CD14-positive monocyte (primary cell): ENCODE data around the gene BLCAP. TPM values are rescaled to one million over a fixed set of nuclear protein-coding genes. Genes with fewer than 3 reads are reported as not detected.

Source experiments
- DNase-seq, 3 donors: peaks; one replicate each; pipeline ENCODE4 v3.0.0-alpha.2; 2011 to 2022
- H2AFZ ChIP-seq: 2 replicates; pipeline ENCODE4 v1.6.0; 2012; ENCODE audit warnings: mild to moderate bottlenecking, low read depth, low read length, inconsistent platforms; ENCODE audit not compliant: insufficient read depth, poor library complexity, severe bottlenecking
- H3K27ac ChIP-seq, 2 donors: 1 replicate in 1 of 2; 2 replicates in 1 of 2; pipeline ENCODE4 v1.5.1; 2012 to 2013; ENCODE audit warnings: low read length in 2 of 2, control low read depth in 1 of 2, inconsistent platforms in 1 of 2, low read depth in 1 of 2, mild to moderate bottlenecking in 1 of 2
- H3K27me3 ChIP-seq, 2 donors: one replicate each; pipeline versions ENCODE4 v1.6.0 to v1.6.1; 2011 to 2013; ENCODE audit warnings: low read length in 2 of 2; ENCODE audit not compliant: control insufficient read depth in 2 of 2, insufficient read depth in 2 of 2
- H3K36me3 ChIP-seq, 2 donors: replicated peaks in 1 of 2; 1 replicate in 1 of 2; 2 replicates in 1 of 2; pipeline versions ENCODE4 v1.5.1 to v1.6.1; 2012 to 2013; ENCODE audit warnings: low read length in 2 of 2, control low read depth in 1 of 2, inconsistent platforms in 1 of 2, mild to moderate bottlenecking in 1 of 2; ENCODE audit not compliant: insufficient read depth in 2 of 2, control insufficient read depth in 1 of 2
- H3K4me1 ChIP-seq, 2 donors: 1 replicate in 1 of 2; 2 replicates in 1 of 2; pipeline versions ENCODE4 v1.5.1 to v1.6.1; 2012 to 2013; ENCODE audit warnings: low read length in 2 of 2, control low read depth in 1 of 2, inconsistent platforms in 1 of 2, mild to moderate bottlenecking in 1 of 2, moderate library complexity in 1 of 2; ENCODE audit not compliant: insufficient read depth in 2 of 2, control insufficient read depth in 1 of 2
- H3K4me2 ChIP-seq: replicated peaks from 2 replicates; pipeline ENCODE3; 2012; ENCODE audit warnings: low read length, moderate library complexity, mild to moderate bottlenecking; ENCODE audit not compliant: poor library complexity, severe bottlenecking; ENCODE audit errors: extremely low read depth
- H3K4me3 ChIP-seq, 3 experiments: fragments of 200-600 bp in 1 of 3; sonication (generic) in 1 of 3; replicated peaks in 1 of 3; 1 replicate in 2 of 3; 2 replicates in 1 of 3; pipeline ENCODE4 v1.5.1; 2011 to 2013; ENCODE audit warnings: low read length in 3 of 3, mild to moderate bottlenecking in 3 of 3, control low read depth in 2 of 3, low read depth in 2 of 3, inconsistent platforms in 1 of 3, moderate library complexity in 1 of 3
- H3K79me2 ChIP-seq: 2 replicates; pipeline ENCODE4 v1.6.0; 2012; ENCODE audit warnings: mild to moderate bottlenecking, control low read depth, inconsistent platforms, low read length, moderate library complexity; ENCODE audit not compliant: insufficient read depth
- H3K9ac ChIP-seq: 2 replicates; pipeline ENCODE4 v1.6.0; 2017; ENCODE audit warnings: low read length, mild to moderate bottlenecking; ENCODE audit not compliant: insufficient read depth, poor library complexity, severe bottlenecking
- H3K9me3 ChIP-seq, 2 donors: replicated peaks in 1 of 2; 1 replicate in 1 of 2; 2 replicates in 1 of 2; pipeline versions ENCODE4 v1.5.1 to v1.6.1; 2012 to 2013; ENCODE audit warnings: low read length in 2 of 2, control low read depth in 1 of 2; ENCODE audit not compliant: control insufficient read depth in 1 of 2, insufficient read depth in 1 of 2
- H4K20me1 ChIP-seq: 2 replicates; pipeline ENCODE4 v1.6.0; 2012; ENCODE audit warnings: mild to moderate bottlenecking, low read length, control low read depth, moderate library complexity; ENCODE audit not compliant: insufficient read depth
- H3K27ac Mint-ChIP-seq, 7 donors: one replicate each; pipeline ENCODE4 v1.8.0; 2020; ENCODE audit warnings: mild to moderate bottlenecking in 7 of 7, mixed read lengths in 7 of 7, moderate library complexity in 6 of 7, inconsistent platforms in 2 of 7
- H3K27me3 Mint-ChIP-seq, 3 donors: one replicate each; pipeline ENCODE4 v1.8.0; 2021 to 2022; ENCODE audit warnings: low read depth in 3 of 3, mild to moderate bottlenecking in 3 of 3, mixed read lengths in 3 of 3, moderate library complexity in 3 of 3, inconsistent platforms in 1 of 3
- H3K36me3 Mint-ChIP-seq, 2 donors: one replicate each; pipeline ENCODE4 v1.8.0; 2020; ENCODE audit warnings: mixed read lengths in 2 of 2, inconsistent platforms in 1 of 2, mild to moderate bottlenecking in 1 of 2
- H3K4me1 Mint-ChIP-seq: one replicate; pipeline ENCODE4 v1.8.0; 2020; ENCODE audit warnings: mild to moderate bottlenecking, mixed read lengths
- H3K4me3 Mint-ChIP-seq, 2 donors: one replicate each; pipeline ENCODE4 v1.8.0; 2020; ENCODE audit warnings: mild to moderate bottlenecking in 2 of 2, mixed read lengths in 2 of 2, moderate library complexity in 1 of 2
- H3K9me3 Mint-ChIP-seq, 7 donors: one replicate each; pipeline ENCODE4 v1.8.0; 2020 to 2022; ENCODE audit warnings: mixed read lengths in 7 of 7, mild to moderate bottlenecking in 6 of 7, moderate library complexity in 6 of 7, inconsistent platforms in 2 of 7
- CTCF ChIP-seq: fragments of 200-600 bp; IDR thresholded peaks from one replicate; pipeline ENCODE4 v1.8.0; 2022; ENCODE audit warnings: antibody characterized with exemption, mild to moderate bottlenecking
- WGBS: methylation state at CpG from one replicate; pipeline ENCODE4 v1.1.5; 2013; ENCODE audit warnings: missing lambda C conversion rate; ENCODE audit not compliant: insufficient coverage; 5-methylcytosine and 5-hydroxymethylcytosine counted together
- intact Hi-C, 2 donors: fragments of 100-400 bp; cut with micrococcal nuclease; formaldehyde crosslinking; loops; one replicate each; pipeline versions ENCODE4 v1.15.0 to v1.15.1; 2023
- polyA plus RNA-seq, 3 donors: library from polyadenylated mRNA; depleted of rRNA in 1 of 3; unstranded in 2 of 3; stranded (reverse) in 1 of 3; fragments of 300-500 nt in 2 of 3; fragments of >200 nt in 1 of 3; fragmentation: Illumina TruSeq in 2 of 3; gene quantifications; 1 replicate in 2 of 3; 2 replicates in 1 of 3; pipeline ENCODE4 v1.2.3, GENCODE V29; 2012 to 2021

Gene BLCAP
- polyA plus RNA-seq, 3 donors, result 45.3 to 54.5 (median 53.3) TPM

GRCh38 chr20:37492945-37493344 is 34.7 kb downstream of the BLCAP start:
- Histone ChIP-seq H3K27me3 (no peaks in the 10 kb centered on the region), H2AFZ (no peak overlapping the region), H3K9ac (no peak overlapping the region), H3K4me1 (no peaks in the 10 kb centered on the region), H3K4me3 (no peak overlapping the region), H4K20me1 (no peaks in the 10 kb centered on the region), H3K36me3 (peaks cover 0 to 2% of the 10 kb centered on the region in 2 donors), H3K4me2 (no peak overlapping the region), H3K27ac (no peak overlapping the region), H3K9me3 (no peaks in the 10 kb centered on the region), H3K79me2 (no peaks in the 10 kb centered on the region)
- no peak for DNase-seq
- Mint-ChIP-seq H3K4me1 (no peaks in the 10 kb centered on the region), H3K4me3 (no peak overlapping the region), H3K27me3 (peaks cover 6 to 10% (median 8%) of the 10 kb centered on the region in 3 donors), H3K9me3 (peaks cover 0 to 3% (median 1%) of the 10 kb centered on the region in 7 donors), H3K27ac (peak overlapping the region in 3 of 7 donors; percentile 15 to 85 (median 19)), H3K36me3 (peaks cover 6 to 18% of the 10 kb centered on the region in 2 donors)
- intact Hi-C loops, result no loop called here
- WGBS, result 82% methylated on average over 2 of the region's 2 CpGs
- TF ChIP-seq CTCF, result no peak

- DNase-seq, result no peak
- 82% methylated on average over 2 of the region's 6 CpGs for WGBS
- Histone ChIP-seq H3K9me3 (no peaks in the 10 kb centered on the region), H3K36me3 (peaks cover 0 to 2% of the 10 kb centered on the region in 2 donors), H3K4me1 (no peaks in the 10 kb centered on the region), H4K20me1 (no peaks in the 10 kb centered on the region), H3K4me3 (no peak overlapping the region), H3K27me3 (no peaks in the 10 kb centered on the region), H2AFZ (no peak overlapping the region), H3K79me2 (no peaks in the 10 kb centered on the region), H3K4me2 (no peak overlapping the region), H3K27ac (no peak overlapping the region), H3K9ac (no peak overlapping the region)
- Mint-ChIP-seq H3K9me3 (peaks cover 0 to 3% (median 1%) of the 10 kb centered on the region in 7 donors), H3K27me3 (peaks cover 7 to 14% (median 11%) of the 10 kb centered on the region in 3 donors), H3K4me1 (no peaks in the 10 kb centered on the region), H3K36me3 (peaks cover 6 to 18% of the 10 kb centered on the region in 2 donors), H3K4me3 (no peak overlapping the region), H3K27ac (no peak overlapping the region)
- no peak for TF ChIP-seq CTCF
- intact Hi-C loops, result no loop called here
Measured at GRCh38 chr20:37492096-37492625, 35.5 kb downstream of the BLCAP start.
